Neural progenitor cell (in vitro differentiated cells): ENCODE data around the gene NXPH2. TPM values are rescaled to one million over a fixed set of nuclear protein-coding genes. Genes with fewer than 3 reads are reported as not detected.

Source experiments
- DNase-seq: peaks from one replicate; pipeline ENCODE4 v3.0.0-alpha.2; 2016; ENCODE audit warnings: low spot score
- H2AFZ ChIP-seq: fragments of 200-600 bp; sonication (generic); replicated peaks from 2 replicates; pipeline ENCODE4 v1.6.1; 2016; ENCODE audit warnings: antibody characterized with exemption
- H3F3A ChIP-seq: fragments of 200-600 bp; sonication (generic); 2 replicates; pipeline ENCODE4 v1.6.1; 2016; ENCODE audit warnings: antibody characterized with exemption, low read depth
- H3K27ac ChIP-seq: fragments of 200-600 bp; sonication (generic); 2 replicates; pipeline ENCODE4 v1.5.1; 2016; ENCODE audit warnings: mild to moderate bottlenecking
- H3K27me3 ChIP-seq: fragments of 200-600 bp; sonication (generic); 2 replicates; pipeline ENCODE4 v1.6.1; 2016; ENCODE audit warnings: mild to moderate bottlenecking, moderate library complexity
- H3K36me3 ChIP-seq: fragments of 200-600 bp; sonication (generic); 2 replicates; pipeline ENCODE4 v1.5.1; 2016
- H3K4me1 ChIP-seq: fragments of 200-600 bp; sonication (generic); 2 replicates; pipeline ENCODE4 v1.6.1; 2016; ENCODE audit warnings: mixed run types
- H3K4me2 ChIP-seq: fragments of 200-600 bp; sonication (generic); 2 replicates; pipeline ENCODE4 v1.6.1; 2016
- H3K4me3 ChIP-seq: fragments of 200-600 bp; sonication (generic); 2 replicates; pipeline ENCODE4 v1.5.1; 2016
- H3K79me2 ChIP-seq: fragments of 200-600 bp; sonication (generic); 2 replicates; pipeline ENCODE4 v1.6.1; 2016; ENCODE audit warnings: low read depth
- H3K9ac ChIP-seq: fragments of 200-600 bp; sonication (generic); 2 replicates; pipeline ENCODE4 v1.6.1; 2016
- H3K9me3 ChIP-seq: fragments of 200-600 bp; sonication (generic); 2 replicates; pipeline ENCODE4 v1.5.1; 2016; ENCODE audit warnings: low read depth
- H4K20me1 ChIP-seq: fragments of 200-600 bp; sonication (generic); 2 replicates; pipeline ENCODE4 v1.6.1; 2016; ENCODE audit warnings: low read depth
- H3K27ac Mint-ChIP-seq: 3 replicates; pipeline ENCODE4 v1.8.0; 2021; ENCODE audit warnings: mixed read lengths
- H3K27me3 Mint-ChIP-seq: 2 replicates; pipeline ENCODE4 v1.8.0; 2022; ENCODE audit warnings: low read depth, mild to moderate bottlenecking, inconsistent platforms, moderate library complexity, mixed read lengths; ENCODE audit not compliant: insufficient read depth
- H3K36me3 Mint-ChIP-seq: 3 replicates; pipeline ENCODE4 v1.8.0; 2021; ENCODE audit warnings: mixed read lengths
- H3K4me1 Mint-ChIP-seq: 3 replicates; pipeline ENCODE4 v1.8.0; 2021; ENCODE audit warnings: mixed read lengths
- H3K4me3 Mint-ChIP-seq: 3 replicates; pipeline ENCODE4 v1.8.0; 2021; ENCODE audit warnings: mild to moderate bottlenecking, moderate library complexity, mixed read lengths
- H3K9me3 Mint-ChIP-seq: 3 replicates; pipeline ENCODE4 v1.8.0; 2020; ENCODE audit warnings: mixed read lengths
- CTCF ChIP-seq: fragments of 200-600 bp; sonication (generic); IDR thresholded peaks from 2 replicates; pipeline ENCODE4 v1.5.1; 2017; ENCODE audit warnings: antibody characterized with exemption, mild to moderate bottlenecking
- EZH2 ChIP-seq: fragments of 200-600 bp; sonication (generic); IDR thresholded peaks from 2 replicates; pipeline ENCODE4 v1.6.1; 2017; ENCODE audit warnings: antibody characterized with exemption, mild to moderate bottlenecking, moderate library complexity
- EZH2phosphoT487 ChIP-seq: fragments of 200-600 bp; sonication (generic); IDR thresholded peaks from 2 replicates; pipeline ENCODE4 v1.6.1; 2017; ENCODE audit warnings: antibody characterized with exemption
- total RNA-seq: library from RNA; depleted of rRNA; stranded (reverse); fragments of >200 nt; gene quantifications from 2 replicates; pipeline ENCODE4 v1.2.3, GENCODE V29; 2015; ENCODE audit warnings: low replicate concordance

Gene NXPH2
- total RNA-seq, 1 donor from 2014 or later = 4.3 TPM

- Histone ChIP-seq H3K4me1 (no peaks in the 10 kb centered on the region), H3K4me3 (no peak overlapping the region), H3F3A (no peaks in the 10 kb centered on the region), H4K20me1 (no peaks in the 10 kb centered on the region), H3K9me3 (no peaks in the 10 kb centered on the region), H3K27me3 (no peaks in the 10 kb centered on the region), H3K79me2 (no peaks in the 10 kb centered on the region), H3K36me3 (no peaks in the 10 kb centered on the region), H3K4me2 (no peak overlapping the region), H3K9ac (no peak overlapping the region), H2AFZ (no peak overlapping the region), H3K27ac (no peak overlapping the region)
- H3K4me3 Mint-ChIP-seq = no peak overlapping the region
- no peak overlapping the region for H3K27ac Mint-ChIP-seq
- no peaks in the 10 kb centered on the region for H3K36me3 Mint-ChIP-seq
- no peaks in the 10 kb centered on the region for H3K27me3 Mint-ChIP-seq
- H3K4me1 Mint-ChIP-seq = peaks cover 5% of the 10 kb centered on the region
- TF ChIP-seq EZH2phosphoT487 (no peak), CTCF (no peak), EZH2 (no peak)
- no peaks in the 10 kb centered on the region for H3K9me3 Mint-ChIP-seq
- DNase-seq = no peak
Measured at GRCh38 chr2:138700716-138701115, 79.5 kb downstream of the NXPH2 start.

GRCh38 chr2:138699421-138699820 lies 80.8 kb downstream of the NXPH2 start:
- H3K9ac ChIP-seq = no peak overlapping the region
- no peak overlapping the region for H3K4me3 Mint-ChIP-seq
- H2AFZ ChIP-seq = peak overlapping the region; percentile 36
- no peaks in the 10 kb centered on the region for H3F3A ChIP-seq
- H3K36me3 Mint-ChIP-seq = no peaks in the 10 kb centered on the region
- H3K4me2 ChIP-seq = no peak overlapping the region
- no peaks in the 10 kb centered on the region for H3K79me2 ChIP-seq
- no peaks in the 10 kb centered on the region for H3K27me3 ChIP-seq
- no peaks in the 10 kb centered on the region for H3K27me3 Mint-ChIP-seq
- H3K36me3 ChIP-seq = no peaks in the 10 kb centered on the region
- DNase-seq = no peak
- H3K9me3 Mint-ChIP-seq = no peaks in the 10 kb centered on the region
- peaks cover 5% of the 10 kb centered on the region for H3K4me1 Mint-ChIP-seq
- no peak overlapping the region for H3K27ac Mint-ChIP-seq
- H3K9me3 ChIP-seq = no peaks in the 10 kb centered on the region
- H3K4me3 ChIP-seq = no peak overlapping the region
- no peak overlapping the region for H3K27ac ChIP-seq
- TF ChIP-seq EZH2 = no peak
- no peak for TF ChIP-seq CTCF
- TF ChIP-seq EZH2phosphoT487 = no peak
- H4K20me1 ChIP-seq = no peaks in the 10 kb centered on the region
- no peaks in the 10 kb centered on the region for H3K4me1 ChIP-seq

GRCh38 chr2:138698428-138698827 lies 81.8 kb downstream of the NXPH2 start:
- Histone ChIP-seq H3K9ac (no peak overlapping the region), H3K4me3 (no peak overlapping the region), H3K4me1 (no peaks in the 10 kb centered on the region), H4K20me1 (no peaks in the 10 kb centered on the region), H3K79me2 (no peaks in the 10 kb centered on the region), H3F3A (no peaks in the 10 kb centered on the region), H3K27me3 (no peaks in the 10 kb centered on the region), H3K4me2 (no peak overlapping the region), H2AFZ (no peak overlapping the region), H3K27ac (no peak overlapping the region), H3K9me3 (no peaks in the 10 kb centered on the region), H3K36me3 (no peaks in the 10 kb centered on the region)
- no peak for TF ChIP-seq EZH2phosphoT487
- no peak for TF ChIP-seq CTCF
- no peak for TF ChIP-seq EZH2
- Mint-ChIP-seq H3K9me3 (no peaks in the 10 kb centered on the region), H3K27me3 (no peaks in the 10 kb centered on the region), H3K4me3 (no peak overlapping the region), H3K36me3 (no peaks in the 10 kb centered on the region), H3K27ac (no peak overlapping the region), H3K4me1 (peaks cover 5% of the 10 kb centered on the region)
- DNase-seq = no peak
